Left kidney (tissue), 2 donors: ENCODE results near the gene DHRS4L2. TPM values are rescaled to one million over a fixed set of nuclear protein-coding genes. Genes with fewer than 3 reads are reported as not detected.
"Not testable (repeated sequence)": the region's sequence is repeated elsewhere in the genome, so short reads cannot be mapped to it uniquely, and the experiment has no call there.

Experiments used
- DNase-seq: peaks from one replicate; pipeline ENCODE4 v3.0.0-alpha.2; 2013
- polyA plus RNA-seq: library from polyadenylated mRNA; unstranded; fragments of 120-200 nt; gene quantifications from one replicate; pipeline ENCODE4 v1.2.1, GENCODE V29; 2013; ENCODE audit not compliant: insufficient read length

Gene DHRS4L2
- polyA plus RNA-seq, 1 donor, result 39.6 TPM

- DNase-seq, result peak; percentile 61
These were observed 25.2 kb downstream of the DHRS4L2 start for GRCh38 chr14:24013654-24014514.

GRCh38 chr14:24015745-24016144 is 27.0 kb downstream of the DHRS4L2 start:
- DNase-seq, result not testable (repeated sequence)

- not testable (repeated sequence) for DNase-seq
These were observed 30.2 kb downstream of the DHRS4L2 start for GRCh38 chr14:24018978-24019377.

- DNase-seq, result not testable (repeated sequence)
These were observed 31.2 kb downstream of the DHRS4L2 start for GRCh38 chr14:24019944-24020343.

- DNase-seq, result not testable (repeated sequence)
These were observed 31.8 kb downstream of the DHRS4L2 start for GRCh38 chr14:24020520-24020919.

GRCh38 chr14:24024939-24025418 is 36.2 kb downstream of the DHRS4L2 start:
- DNase-seq, result not testable (repeated sequence)

- not testable (repeated sequence) for DNase-seq
These were observed 41.0 kb downstream of the DHRS4L2 start for GRCh38 chr14:24029687-24030086.

GRCh38 chr14:24031331-24031730 is 42.6 kb downstream of the DHRS4L2 start:
- DNase-seq, result not testable (repeated sequence)

- DNase-seq, result no peak
These were observed 44.1 kb downstream of the DHRS4L2 start for GRCh38 chr14:24032727-24033418.

GRCh38 chr14:24035769-24036168 is 47.0 kb downstream of the DHRS4L2 start:
- not testable (repeated sequence) for DNase-seq

- DNase-seq, result peak; percentile 67
These were observed 47.6 kb downstream of the DHRS4L2 start for GRCh38 chr14:24036169-24036962.

- DNase-seq, result not testable (repeated sequence)
These were observed 48.4 kb downstream of the DHRS4L2 start for GRCh38 chr14:24036963-24037657.

- no peak for DNase-seq
These were observed 48.9 kb downstream of the DHRS4L2 start for GRCh38 chr14:24037658-24038037.

- no peak for DNase-seq
These were observed 50.0 kb downstream of the DHRS4L2 start for GRCh38 chr14:24038686-24039085.

- DNase-seq, result no peak
These were observed 52.0 kb downstream of the DHRS4L2 start for GRCh38 chr14:24040692-24041091.

- DNase-seq, result no peak
These were observed 54.0 kb downstream of the DHRS4L2 start for GRCh38 chr14:24042746-24043145.

GRCh38 chr14:24049002-24049401 is 60.3 kb downstream of the DHRS4L2 start:
- DNase-seq, result not testable (repeated sequence)

- DNase-seq, result not testable (repeated sequence)
These were observed 62.0 kb downstream of the DHRS4L2 start for GRCh38 chr14:24050753-24051152.

- DNase-seq, result peak; percentile 10
These were observed 62.6 kb downstream of the DHRS4L2 start for GRCh38 chr14:24051176-24051788.

- DNase-seq, result peak; percentile 77
These were observed 63.3 kb downstream of the DHRS4L2 start, which contains the start of gene CARMIL3 for GRCh38 chr14:24051789-24052655. TSS of gene CARMIL3 (plus strand) at chr14:24052009. CDS start at chr14:24052154, 145 bp downstream.
